GM12878 (cell line): ENCODE measurements around the gene PDE10A. TPM values are rescaled to one million over a fixed set of nuclear protein-coding genes. Genes with fewer than 3 reads are reported as not detected.

Experiments used
- ATAC-seq: fragments of 200-7000 bp; cut with Tn5 transposase; 3 replicates; pipeline ENCODE4 v1.9.1; 2020; ENCODE audit warnings: mild to moderate bottlenecking, moderate library complexity
- BruUV-seq: library from RNA; stranded (reverse); fragments of 400-500 nt; replicated peaks from 2 replicates; lab custom pipeline; 2021; lab: Mats Ljungman, UMichigan
- CTCF ChIA-PET: fragments of 300-600 bp; sonication (Branson Sonifier 250); formaldehyde crosslinking; extraction: SDS; loops from one replicate; lab custom pipeline; 2021; ENCODE audit warnings: inconsistent platforms; lab: Yijun Ruan, JAX
- POLR2A ChIA-PET: fragments of 350-600 bp; formaldehyde crosslinking; extraction: SDS; loops from one replicate; lab custom pipeline; 2021; ENCODE audit warnings: inconsistent platforms; lab: Charles Lee
- RAD21 ChIA-PET: fragments of 300-600 bp; sonication (Branson Sonifier 250); formaldehyde crosslinking; loops from one replicate; lab custom pipeline; 2023; ENCODE audit warnings: antibody characterized with exemption; ENCODE audit not compliant: unreplicated experiment; lab: Charles Lee
- SMC1A ChIA-PET: fragments of 300-600 bp; sonication (Branson Sonifier 250); formaldehyde crosslinking; loops from one replicate; lab custom pipeline; 2023; ENCODE audit not compliant: unreplicated experiment, uncharacterized antibody; lab: Charles Lee
- DNase-seq: peaks from one replicate; pipeline ENCODE4 v3.0.0-alpha.2; 2011; ENCODE audit warnings: low read depth, low spot score
- FAIRE-seq: peaks from 3 replicates; lab custom pipeline; 2011; peaks lifted over from hg19 to GRCh38; lab: Jason Lieb, UNC
- H2AFZ ChIP-seq: 2 replicates; pipeline ENCODE4 v1.6.0; 2011; ENCODE audit warnings: low read depth, low read length, control low read depth; ENCODE audit not compliant: control insufficient read depth
- H3K27ac ChIP-seq: 2 replicates; pipeline ENCODE4 v1.5.1; 2011; ENCODE audit warnings: control low read depth; ENCODE audit not compliant: control insufficient read depth, insufficient read depth
- H3K27me3 ChIP-seq, 2 experiments: replicated peaks in 1 of 2; 2 replicates each; pipeline versions ENCODE4 v1.6.0 to v1.6.1; 2011; ENCODE audit warnings: low read length in 1 of 2; ENCODE audit not compliant: control insufficient read depth in 2 of 2, insufficient read depth in 2 of 2
- H3K36me3 ChIP-seq, 2 experiments: 2 replicates each; pipeline ENCODE4 v1.5.1; 2011; ENCODE audit warnings: low read length in 1 of 2; ENCODE audit not compliant: control insufficient read depth in 2 of 2, insufficient read depth in 2 of 2
- H3K4me1 ChIP-seq: 2 replicates; pipeline ENCODE4 v1.6.1; 2011; ENCODE audit warnings: mild to moderate bottlenecking, low read length, moderate library complexity, mixed read lengths; ENCODE audit not compliant: control insufficient read depth, insufficient read depth
- H3K4me2 ChIP-seq: 2 replicates; pipeline ENCODE4 v1.6.0; 2011; ENCODE audit warnings: control low read depth; ENCODE audit not compliant: control insufficient read depth, insufficient read depth
- H3K4me3 ChIP-seq: fragments of 200-600 bp; sonication (generic); 2 replicates; pipeline ENCODE4 v1.5.1; 2016
- H3K79me2 ChIP-seq: 2 replicates; pipeline ENCODE4 v1.6.0; 2011; ENCODE audit warnings: low read length; ENCODE audit not compliant: control insufficient read depth, insufficient read depth
- H3K9ac ChIP-seq: 2 replicates; pipeline ENCODE4 v1.8.0; 2011; ENCODE audit warnings: low read length, control low read depth, mixed read lengths; ENCODE audit not compliant: control insufficient read depth, insufficient read depth
- H3K9me3 ChIP-seq: replicated peaks from 3 replicates; pipeline ENCODE4 v1.5.1; 2011; ENCODE audit warnings: mild to moderate bottlenecking, low read length; ENCODE audit not compliant: control insufficient read depth, insufficient read depth
- H4K20me1 ChIP-seq: 2 replicates; pipeline ENCODE4 v1.6.0; 2011; ENCODE audit not compliant: control insufficient read depth, insufficient read depth
- BACH1 ChIP-seq: fragments of 450-650 bp; IDR thresholded peaks from 2 replicates; pipeline ENCODE4 v1.6.1; 2017; ENCODE audit warnings: mild to moderate bottlenecking, borderline replicate concordance
- CBX3 ChIP-seq: fragments of 200-600 bp; sonication (generic); IDR thresholded peaks from 2 replicates; pipeline ENCODE4 v1.6.1; 2016; ENCODE audit warnings: low read depth, borderline replicate concordance
- CBX5 ChIP-seq: sonication (generic); IDR thresholded peaks from 2 replicates; pipeline ENCODE4 v1.6.1; 2016; ENCODE audit warnings: low read depth, moderate library complexity, mild to moderate bottlenecking, inconsistent platforms
- E2F4 ChIP-seq: IDR thresholded peaks from 2 replicates; pipeline ENCODE4 v1.6.1; 2012; ENCODE audit warnings: low read depth, low read length, improper control_type of control experiment
- E2F8 ChIP-seq: fragments of 450-650 bp; IDR thresholded peaks from 2 replicates; pipeline ENCODE4 v1.6.1; 2018; ENCODE audit warnings: mild to moderate bottlenecking, low read depth, moderate library complexity; ENCODE audit not compliant: partially characterized antibody
- FOS ChIP-seq: IDR thresholded peaks from 3 replicates; pipeline ENCODE4 v1.6.1; 2011; ENCODE audit warnings: borderline replicate concordance; ENCODE audit not compliant: insufficient read length; ENCODE audit errors: extremely low read depth
- HDGF ChIP-seq: fragments of 450-650 bp; IDR thresholded peaks from 2 replicates; pipeline ENCODE4 v1.6.1; 2016; ENCODE audit warnings: antibody characterized with exemption
- NFIC ChIP-seq: IDR thresholded peaks from 2 replicates; pipeline ENCODE4 v1.6.1; 2012; ENCODE audit warnings: low read depth, mild to moderate bottlenecking, inconsistent platforms, low read length, moderate library complexity
- NFYB ChIP-seq: IDR thresholded peaks from 2 replicates; pipeline ENCODE4 v1.6.1; 2011; ENCODE audit warnings: low read depth, mild to moderate bottlenecking, low read length, improper control_type of control experiment, moderate library complexity; ENCODE audit not compliant: insufficient read depth
- POU2F2 ChIP-seq: IDR thresholded peaks from 3 replicates; pipeline ENCODE4 v1.6.1; 2011; ENCODE audit warnings: low read depth, mild to moderate bottlenecking, low read length, borderline replicate concordance
- RBBP5 ChIP-seq: fragments of 200-600 bp; sonication (generic); conservative IDR thresholded peaks from 2 replicates; pipeline ENCODE4 v1.6.1; 2016
- RUNX3 ChIP-seq: IDR thresholded peaks from 2 replicates; pipeline ENCODE4 v1.6.1; 2012; ENCODE audit warnings: low read length, inconsistent platforms
- SIX5 ChIP-seq: IDR thresholded peaks from 2 replicates; pipeline ENCODE4 v1.6.1; 2011; ENCODE audit warnings: mild to moderate bottlenecking, low read depth, low read length, moderate library complexity; ENCODE audit not compliant: severe bottlenecking
- SMARCA5 ChIP-seq: fragments of 450-650 bp; IDR thresholded peaks from 2 replicates; pipeline ENCODE4 v1.6.1; 2017; ENCODE audit warnings: mild to moderate bottlenecking
- TCF12 ChIP-seq: IDR thresholded peaks from 2 replicates; pipeline ENCODE4 v1.6.1; 2011; ENCODE audit warnings: low read depth, mild to moderate bottlenecking, low read length
- TCF3 ChIP-seq: IDR thresholded peaks from 2 replicates; pipeline ENCODE4 v1.6.1; 2012; ENCODE audit warnings: low read depth, mild to moderate bottlenecking, low read length, borderline replicate concordance; ENCODE audit not compliant: insufficient read depth
- ZBTB11 ChIP-seq: fragments of 450-650 bp; formaldehyde crosslinking; IDR thresholded peaks from 2 replicates; pipeline ENCODE4 v1.5.0; 2022; ENCODE audit warnings: mild to moderate bottlenecking, missing genetic modification characterization
- ZNF274 ChIP-seq: IDR thresholded peaks from one replicate; pipeline ENCODE4 v1.8.0; 2011; ENCODE audit not compliant: insufficient read length, insufficient read depth
- ZZZ3 ChIP-seq: IDR thresholded peaks from 2 replicates; pipeline ENCODE4 v1.6.1; 2011; ENCODE audit warnings: low read depth; ENCODE audit not compliant: control insufficient read depth, insufficient read length
- WGBS: methylation state at CpG from one replicate; pipeline ENCODE4 v1.1.6; 2016; ENCODE audit warnings: low lambda C conversion rate; ENCODE audit not compliant: insufficient replicate concordance, insufficient coverage; ENCODE audit errors: missing lambda C conversion rate; 5-methylcytosine and 5-hydroxymethylcytosine counted together
- in situ Hi-C: fragments of 300-500 bp; cut with MboI; formaldehyde crosslinking; loops from 9 replicates; pipeline ENCODE4 v1.14.3; 2018; ENCODE audit warnings: mixed read lengths
- intact Hi-C: fragments of 100-400 bp; cut with micrococcal nuclease; formaldehyde crosslinking; loops from one replicate; pipeline ENCODE4 v1.14.2; 2022; ENCODE audit not compliant: unreplicated experiment
- polyA plus RNA-seq, 11 experiments: library from polyadenylated mRNA; depleted of rRNA in 4 of 11; unstranded in 6 of 11; stranded (reverse) in 5 of 11; fragments of >200 nt; fragmentation: Nextera tagmentation in 4 of 11; fragmentation: Illumina TruSeq in 1 of 11; extraction: Ambion mirVana in 4 of 11; extraction: Trizol in 1 of 11; gene quantifications; 1 replicate in 1 of 11; 2 replicates in 10 of 11; pipeline versions ENCODE4 v1.2.1 to v1.2.3, GENCODE V29; 2011 to 2016; ENCODE audit warnings: inconsistent platforms in 2 of 11, missing spikeins in 2 of 11, low read depth in 1 of 11
- total RNA-seq, 4 experiments: library from RNA; depleted of rRNA in 3 of 4; stranded (reverse); fragments of >200 nt in 3 of 4; fragmentation: Illumina TruSeq in 1 of 4; extraction: Trizol in 1 of 4; gene quantifications; 2 replicates each; pipeline versions ENCODE4 v1.2.1 to v1.2.3, GENCODE V29; 2013 to 2021

The PDE10A gene
- total and polyA plus RNA-seq, 10 of the 15 experiments (the other 5 are each of a cell fraction or from before 2014, with no cell fraction given), result under 0.01 to 1.3 (median 0.03) TPM; not detected in 2

- TF ChIP-seq ZBTB11 (CRISPR knock-in tag) (no peak), E2F4 (no peak), NFIC (no peak), CBX3 (no peak), SMARCA5 (no peak), TCF12 (no peak), RBBP5 (no peak), CBX5 (no peak)
Observed at GRCh38 chr6:165680975-165681374, 17.9 kb upstream of the PDE10A start (continued).

- SMC1A ChIA-PET, result no interaction called here
- TF ChIP-seq SMARCA5 (no peak), TCF3 (no peak), BACH1 (no peak), SIX5 (no peak), RUNX3 (no peak), E2F8 (no peak), ZZZ3 (no peak), NFYB (no peak), HDGF (no peak), FOS (no peak), ZNF274 (no peak), POU2F2 (no peak)
Observed at GRCh38 chr6:165679326-165679725, 16.3 kb upstream of the PDE10A start.

More at GRCh38 chr6:165679326-165679725, 16.3 kb upstream of the PDE10A start:
- ATAC-seq (no peak), DNase-seq (no peak), FAIRE-seq (no peak)
- no peak overlapping the region for H2AFZ ChIP-seq
- H4K20me1 ChIP-seq, result no peaks in the 10 kb centered on the region
- POLR2A ChIA-PET, result no interaction called here
- H3K79me2 ChIP-seq, result no peaks in the 10 kb centered on the region
- RAD21 ChIA-PET, result no interaction called here
- 66% methylated on average over 10 of the region's 10 CpGs for WGBS
- intact Hi-C loops, result no loop called here
- H3K4me3 ChIP-seq, result no peak overlapping the region
- CTCF ChIA-PET, result no interaction called here
- BruUV-seq, result no TSS peak
- H3K27me3 ChIP-seq, result no peaks in the 10 kb centered on the region
- no peak overlapping the region for H3K4me2 ChIP-seq
- H3K9me3 ChIP-seq, result no peaks in the 10 kb centered on the region
- H3K27ac ChIP-seq, result no peak overlapping the region
- in situ Hi-C loops, result no loop called here
- H3K9ac ChIP-seq, result no peak overlapping the region
- no peaks in the 10 kb centered on the region for H3K36me3 ChIP-seq
- H3K4me1 ChIP-seq, result no peaks in the 10 kb centered on the region
